CD4-positive, alpha-beta T cell (primary cell): ENCODE measurements around the gene PTBP2. TPM values are rescaled to one million over a fixed set of nuclear protein-coding genes. Genes with fewer than 3 reads are reported as not detected.
A peak's percentile ranks its signal among the peaks of the same experiment; 100 is the strongest.

Experiments used
- ATAC-seq: fragments of 200-7000 bp; cut with Tn5 transposase; one replicate; pipeline ENCODE4 v1.10.0; 2022; ENCODE audit warnings: mild to moderate bottlenecking; ENCODE audit not compliant: poor library complexity
- CTCF ChIA-PET: fragments of 350-600 bp; sonication (Branson Sonifier 250); formaldehyde crosslinking; loops from one replicate; lab custom pipeline; 2021; ENCODE audit warnings: antibody characterized with exemption, inconsistent platforms; lab: Charles Lee
- POLR2A ChIA-PET: fragments of 350-600 bp; sonication (Branson Sonifier 250); formaldehyde crosslinking; loops from one replicate; lab custom pipeline; 2021; ENCODE audit warnings: antibody characterized with exemption, inconsistent platforms; lab: Charles Lee
- DNase-seq, 14 experiments: peaks; one replicate each; pipeline ENCODE4 v3.0.0-alpha.2; 2013 to 2020; ENCODE audit warnings: mixed read lengths in 2 of 14
- H3K27ac ChIP-seq, 2 donors: one replicate each; pipeline versions ENCODE4 v1.5.1 to v1.7.0; 2013; ENCODE audit warnings: low read length in 2 of 2, low read depth in 1 of 2, mild to moderate bottlenecking in 1 of 2
- H3K27me3 ChIP-seq, 2 experiments: 1 replicate in 1 of 2; 2 replicates in 1 of 2; pipeline versions ENCODE4 v1.6.1 to v1.7.0; 2013; ENCODE audit warnings: low read length in 2 of 2, control low read depth in 1 of 2, mild to moderate bottlenecking in 1 of 2, moderate library complexity in 1 of 2; ENCODE audit not compliant: insufficient read depth in 2 of 2, control insufficient read depth in 1 of 2
- H3K36me3 ChIP-seq: one replicate; pipeline ENCODE4 v1.6.1; 2013; ENCODE audit warnings: low read length, control low read depth; ENCODE audit not compliant: insufficient read depth
- H3K4me1 ChIP-seq: one replicate; pipeline ENCODE4 v1.6.1; 2013; ENCODE audit warnings: low read length, control low read depth; ENCODE audit not compliant: insufficient read depth
- H3K4me3 ChIP-seq: one replicate; pipeline ENCODE4 v1.5.1; 2013; ENCODE audit warnings: mild to moderate bottlenecking, low read length, moderate library complexity
- H3K9me3 ChIP-seq, 2 experiments: 1 replicate in 1 of 2; 2 replicates in 1 of 2; pipeline versions ENCODE4 v1.6.1 to v1.7.0; 2013; ENCODE audit warnings: low read length in 2 of 2, mild to moderate bottlenecking in 2 of 2, control low read depth in 1 of 2, moderate library complexity in 1 of 2; ENCODE audit not compliant: control insufficient read depth in 1 of 2, insufficient read depth in 1 of 2
- H3K27ac Mint-ChIP-seq: one replicate; pipeline ENCODE4 v1.8.0; 2020; ENCODE audit warnings: mixed read lengths
- H3K27me3 Mint-ChIP-seq: one replicate; pipeline ENCODE4 v1.8.0; 2021; ENCODE audit warnings: mixed read lengths
- H3K36me3 Mint-ChIP-seq: one replicate; pipeline ENCODE4 v1.8.0; 2021; ENCODE audit warnings: low read depth, mixed read lengths
- H3K4me1 Mint-ChIP-seq: one replicate; pipeline ENCODE4 v1.8.0; 2021; ENCODE audit warnings: low read depth, mixed read lengths
- H3K4me3 Mint-ChIP-seq: one replicate; pipeline ENCODE4 v1.8.0; 2020; ENCODE audit warnings: mild to moderate bottlenecking, mixed read lengths
- H3K9me3 Mint-ChIP-seq: one replicate; pipeline ENCODE4 v1.8.0; 2020; ENCODE audit warnings: mixed read lengths
- intact Hi-C, 2 experiments: fragments of 100-400 bp; cut with DNase I in 1 of 2; cut with micrococcal nuclease in 1 of 2; formaldehyde crosslinking; loops; one replicate each; pipeline versions ENCODE4 v1.15.1 to v1.9.0; 2023 to 2025; cut with DNase I, micrococcal nuclease
- total RNA-seq, 174 experiments: library from RNA in 2 of 174; stranded (reverse) in 2 of 174; gene quantifications; one replicate each; pipeline ENCODE4 v1.2.3 and lab custom pipeline; 2021 to 2026
- TF ChIP-seq, protein P1 (sequence below): fragments of 200-600 bp; IDR thresholded peaks from one replicate; pipeline ENCODE4 v1.8.0; 2022; ENCODE audit warnings: antibody characterized with exemption, mild to moderate bottlenecking

Gene PTBP2
- total RNA-seq, 2 experiments from 2014 or later, result 32.6 to 34.3 TPM

DNA sequence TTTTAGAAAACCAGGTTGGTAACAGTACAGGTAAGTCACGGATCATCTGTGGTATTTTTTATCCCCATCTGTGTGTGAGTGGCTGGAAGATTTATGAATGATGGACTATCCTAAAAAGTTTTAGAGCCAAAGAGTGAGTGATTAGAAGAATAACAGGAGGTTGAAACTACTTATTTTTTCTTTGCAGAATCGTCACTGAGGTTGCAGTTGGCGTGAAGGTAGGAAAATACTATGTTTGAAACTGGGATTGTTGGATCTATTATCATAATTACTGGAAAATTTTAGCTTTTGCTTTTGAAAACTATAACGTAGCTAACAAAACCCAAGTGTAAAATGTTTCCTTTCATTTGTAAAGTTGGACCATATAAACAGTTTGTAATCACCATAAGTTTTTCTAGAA lies 1.8 kb downstream of the PTBP2 start:
- Mint-ChIP-seq H3K4me1 (peaks cover 50% of the 10 kb centered on the region), H3K36me3 (peaks cover 59% of the 10 kb centered on the region), H3K27ac (peak overlapping the region; percentile 94), H3K4me3 (peak overlapping the region; percentile 98), H3K27me3 (no peaks in the 10 kb centered on the region), H3K9me3 (no peaks in the 10 kb centered on the region)
- Histone ChIP-seq H3K4me1 (peaks cover 22% of the 10 kb centered on the region), H3K9me3 (no peaks in the 10 kb centered on the region), H3K27ac (no peak overlapping the region), H3K27me3 (no peaks in the 10 kb centered on the region), H3K36me3 (peaks cover 2% of the 10 kb centered on the region), H3K4me3 (no peak overlapping the region)
- POLR2A ChIA-PET, result interaction anchor here (1.0 kb wide), 1 partner anchor 20 kb away, joined by 4 read pairs; no protein-coding TSS in a partner anchor
- ATAC-seq (no peak), DNase-seq (no peak)
- TF ChIP-seq, protein P1, sequence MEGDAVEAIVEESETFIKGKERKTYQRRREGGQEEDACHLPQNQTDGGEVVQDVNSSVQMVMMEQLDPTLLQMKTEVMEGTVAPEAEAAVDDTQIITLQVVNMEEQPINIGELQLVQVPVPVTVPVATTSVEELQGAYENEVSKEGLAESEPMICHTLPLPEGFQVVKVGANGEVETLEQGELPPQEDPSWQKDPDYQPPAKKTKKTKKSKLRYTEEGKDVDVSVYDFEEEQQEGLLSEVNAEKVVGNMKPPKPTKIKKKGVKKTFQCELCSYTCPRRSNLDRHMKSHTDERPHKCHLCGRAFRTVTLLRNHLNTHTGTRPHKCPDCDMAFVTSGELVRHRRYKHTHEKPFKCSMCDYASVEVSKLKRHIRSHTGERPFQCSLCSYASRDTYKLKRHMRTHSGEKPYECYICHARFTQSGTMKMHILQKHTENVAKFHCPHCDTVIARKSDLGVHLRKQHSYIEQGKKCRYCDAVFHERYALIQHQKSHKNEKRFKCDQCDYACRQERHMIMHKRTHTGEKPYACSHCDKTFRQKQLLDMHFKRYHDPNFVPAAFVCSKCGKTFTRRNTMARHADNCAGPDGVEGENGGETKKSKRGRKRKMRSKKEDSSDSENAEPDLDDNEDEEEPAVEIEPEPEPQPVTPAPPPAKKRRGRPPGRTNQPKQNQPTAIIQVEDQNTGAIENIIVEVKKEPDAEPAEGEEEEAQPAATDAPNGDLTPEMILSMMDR, result no peak
- intact Hi-C loops, result loop anchor here (5.0 to 10.0 kb wide), 3 partner anchors 51 to 1651 kb away; partner anchors contain the start of gene ALG14 (in 1 of the 2)
- CTCF ChIA-PET, result no interaction called here

DNA sequence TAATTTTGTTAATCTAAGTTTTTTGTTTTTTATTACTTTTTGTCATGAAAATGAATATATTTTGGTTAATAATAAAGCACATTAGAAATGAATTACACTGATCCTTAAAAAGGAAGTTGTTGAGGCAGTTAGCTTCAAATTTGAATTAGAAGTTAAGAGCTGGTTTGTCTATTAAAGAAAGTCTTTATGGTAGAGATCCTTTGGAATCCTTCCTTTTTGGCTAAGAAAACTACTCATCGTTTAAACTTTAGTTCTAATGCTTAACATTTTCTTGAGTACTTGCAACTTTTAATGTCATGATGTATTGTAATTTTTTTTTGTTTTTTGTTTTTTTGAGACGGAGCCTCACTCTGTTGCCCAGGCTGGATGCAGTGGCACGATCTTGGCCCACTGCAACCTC lies 2.4 kb downstream of the PTBP2 start:
- H3K4me3 Mint-ChIP-seq, result peak overlapping the region; percentile 98
- intact Hi-C loops, result loop anchor here (5.0 to 10.0 kb wide), 3 partner anchors 51 to 1652 kb away; partner anchors contain the start of gene ALG14 (in 1 of the 2)
- DNase-seq, result no peak
- Histone ChIP-seq H3K4me3 (no peak overlapping the region), H3K36me3 (peaks cover 2% of the 10 kb centered on the region), H3K4me1 (peaks cover 23% of the 10 kb centered on the region), H3K27ac (no peak overlapping the region), H3K27me3 (no peaks in the 10 kb centered on the region), H3K9me3 (no peaks in the 10 kb centered on the region)
- CTCF ChIA-PET, result no interaction called here
- no peaks in the 10 kb centered on the region for H3K9me3 Mint-ChIP-seq
- H3K27me3 Mint-ChIP-seq, result no peaks in the 10 kb centered on the region
- TF ChIP-seq, protein P1, result no peak
- POLR2A ChIA-PET, result interaction anchor here (1.0 kb wide), 1 partner anchor 20 kb away, joined by 4 read pairs; no protein-coding TSS in a partner anchor
- H3K27ac Mint-ChIP-seq, result peak overlapping the region; percentile 94
- peaks cover 53% of the 10 kb centered on the region for H3K4me1 Mint-ChIP-seq
- peaks cover 62% of the 10 kb centered on the region for H3K36me3 Mint-ChIP-seq
- no peak for ATAC-seq

DNA sequence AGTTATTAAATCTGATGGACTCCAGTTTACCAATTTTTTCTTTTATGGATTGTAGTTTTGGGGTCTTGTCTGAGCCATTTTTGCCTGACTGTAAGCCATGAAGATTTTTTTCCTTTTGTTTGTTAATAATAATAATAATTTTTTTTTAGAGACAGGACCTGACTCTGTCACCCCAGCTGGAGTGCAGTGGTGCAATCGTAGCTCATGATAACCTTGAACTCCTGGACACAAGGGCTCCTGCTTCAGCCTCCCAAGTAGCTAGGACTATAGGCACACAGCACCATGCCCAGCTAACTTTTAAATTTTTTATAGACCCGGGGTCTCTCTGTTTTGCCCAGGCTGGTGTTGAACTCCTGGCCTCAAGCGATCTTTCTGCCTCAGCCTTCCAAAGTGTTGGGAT lies 6.3 kb downstream of the PTBP2 start:
- peaks cover 70% of the 10 kb centered on the region for H3K36me3 Mint-ChIP-seq
- intact Hi-C loops, result loop anchor here (5.0 to 10.0 kb wide), 2 partner anchors 47 to 54 kb away; no protein-coding TSS in a partner anchor

More for the DNA sequence above, 6.3 kb downstream of the PTBP2 start:
- TF ChIP-seq, protein P1, result no peak
- Mint-ChIP-seq H3K9me3 (no peaks in the 10 kb centered on the region), H3K4me3 (peak overlapping the region; percentile 4), H3K4me1 (peaks cover 70% of the 10 kb centered on the region), H3K27ac (no peak overlapping the region), H3K27me3 (no peaks in the 10 kb centered on the region)
- peaks cover 20% of the 10 kb centered on the region for H3K4me1 ChIP-seq
- H3K9me3 ChIP-seq, result no peaks in the 10 kb centered on the region
- H3K36me3 ChIP-seq, result peaks cover 5% of the 10 kb centered on the region
- no peaks in the 10 kb centered on the region for H3K27me3 ChIP-seq
- CTCF ChIA-PET, result no interaction called here
- no peak for ATAC-seq
- no peak overlapping the region for H3K4me3 ChIP-seq
- POLR2A ChIA-PET, result no interaction called here
- no peak for DNase-seq
- H3K27ac ChIP-seq, result no peak overlapping the region
